Neuronal stem cell (in vitro differentiated cells): ENCODE results near the gene AIFM2.

Experiments
- DNase-seq: peaks from one replicate; pipeline ENCODE4 v3.0.0-alpha.2; 2013; ENCODE audit warnings: low spot score
- H2AFZ ChIP-seq: one replicate; pipeline ENCODE4 v1.6.1; 2013; ENCODE audit warnings: mild to moderate bottlenecking, low read length, inconsistent platforms
- H2AK5ac ChIP-seq: 2 replicates; pipeline ENCODE4 v1.6.1; 2013; ENCODE audit warnings: low read depth, mild to moderate bottlenecking, inconsistent platforms, low read length, moderate library complexity, mixed read lengths
- H2BK120ac ChIP-seq: 2 replicates; pipeline ENCODE4 v1.6.1; 2013; ENCODE audit warnings: low read depth, mild to moderate bottlenecking, inconsistent platforms, low read length, moderate library complexity, mixed read lengths
- H2BK12ac ChIP-seq: one replicate; pipeline ENCODE4 v1.6.1; 2013; ENCODE audit warnings: low read length, inconsistent platforms
- H2BK15ac ChIP-seq: 2 replicates; pipeline ENCODE4 v1.6.1; 2013; ENCODE audit warnings: mild to moderate bottlenecking, low read length, inconsistent platforms, mixed read lengths
- H2BK5ac ChIP-seq: one replicate; pipeline ENCODE4 v1.6.1; 2013; ENCODE audit warnings: inconsistent platforms, mild to moderate bottlenecking, low read length, moderate library complexity
- H3K14ac ChIP-seq: one replicate; pipeline ENCODE4 v1.6.1; 2013; ENCODE audit warnings: low read length, inconsistent platforms
- H3K18ac ChIP-seq: 2 replicates; pipeline ENCODE4 v1.6.1; 2013; ENCODE audit warnings: low read length, inconsistent platforms
- H3K23ac ChIP-seq: 2 replicates; pipeline ENCODE4 v1.6.1; 2013; ENCODE audit warnings: low read depth, mild to moderate bottlenecking, mixed read lengths, low read length, inconsistent platforms; ENCODE audit not compliant: poor library complexity
- H3K27ac ChIP-seq: replicated peaks from 3 replicates; pipeline ENCODE4 v1.5.1; 2013; ENCODE audit warnings: low read length, inconsistent platforms
- H3K27me3 ChIP-seq, 3 experiments: 2 replicates each; pipeline ENCODE4 v1.6.1; 2013; ENCODE audit warnings: low read length in 3 of 3, mild to moderate bottlenecking in 2 of 3, inconsistent platforms in 1 of 3, low read depth in 1 of 3, mixed read lengths in 1 of 3, moderate library complexity in 1 of 3; ENCODE audit not compliant: control insufficient read depth in 3 of 3, insufficient read depth in 3 of 3
- H3K36me3 ChIP-seq, 2 donors: replicated peaks in 1 of 2; 2 replicates each; pipeline ENCODE4 v1.6.1; 2013; ENCODE audit warnings: low read length in 2 of 2; ENCODE audit not compliant: control insufficient read depth in 2 of 2, insufficient read depth in 2 of 2
- H3K4ac ChIP-seq: 2 replicates; pipeline ENCODE4 v1.6.1; 2013; ENCODE audit warnings: inconsistent platforms, mild to moderate bottlenecking, low read length, moderate library complexity
- H3K4me1 ChIP-seq, 2 donors: 1 replicate in 1 of 2; 2 replicates in 1 of 2; pipeline ENCODE4 v1.6.1; 2013; ENCODE audit warnings: low read length in 2 of 2, low read depth in 1 of 2; ENCODE audit not compliant: control insufficient read depth in 2 of 2, insufficient read depth in 1 of 2
- H3K4me2 ChIP-seq: one replicate; pipeline ENCODE4 v1.6.1; 2013; ENCODE audit warnings: mild to moderate bottlenecking, low read length, inconsistent platforms; ENCODE audit not compliant: insufficient read depth, poor library complexity, severe bottlenecking
- H3K4me3 ChIP-seq, 2 donors: 2 replicates each; pipeline ENCODE4 v1.5.1; 2013; ENCODE audit warnings: low read length in 2 of 2, mild to moderate bottlenecking in 2 of 2, inconsistent platforms in 1 of 2, moderate library complexity in 1 of 2
- H3K79me1 ChIP-seq: one replicate; pipeline ENCODE4 v1.6.1; 2013; ENCODE audit warnings: low read depth, mild to moderate bottlenecking, inconsistent platforms, low read length, moderate library complexity
- H3K9ac ChIP-seq: one replicate; pipeline ENCODE4 v1.6.1; 2013; ENCODE audit warnings: mild to moderate bottlenecking, low read depth, low read length, inconsistent platforms; ENCODE audit not compliant: poor library complexity
- H3K9me3 ChIP-seq, 2 donors: replicated peaks in 1 of 2; 2 replicates each; pipeline versions ENCODE3 to v1.6.1; 2013; ENCODE audit warnings: low read length in 2 of 2, mild to moderate bottlenecking in 2 of 2, inconsistent platforms in 1 of 2, low read depth in 1 of 2, mixed read lengths in 1 of 2, moderate library complexity in 1 of 2; ENCODE audit not compliant: control insufficient read depth in 2 of 2, insufficient read depth in 1 of 2
- H4K8ac ChIP-seq: one replicate; pipeline ENCODE4 v1.6.1; 2013; ENCODE audit warnings: low read depth, mild to moderate bottlenecking, inconsistent platforms, low read length, moderate library complexity
- H4K91ac ChIP-seq: one replicate; pipeline ENCODE4 v1.6.1; 2013; ENCODE audit warnings: low read length, low read depth, mild to moderate bottlenecking, inconsistent platforms; ENCODE audit not compliant: poor library complexity
- WGBS, 2 donors: extraction: QIAGEN DNeasy Blood & Tissue Kit; methylation state at CpG; one replicate each; pipeline ENCODE4 v1.1.7; 2013; ENCODE audit warnings: missing lambda C conversion rate in 2 of 2, mixed read lengths in 1 of 2; ENCODE audit not compliant: insufficient read length in 2 of 2, insufficient replicate concordance in 1 of 2; ENCODE audit errors: extremely low coverage in 2 of 2; 5-methylcytosine and 5-hydroxymethylcytosine counted together

The AIFM2 gene

DNA sequence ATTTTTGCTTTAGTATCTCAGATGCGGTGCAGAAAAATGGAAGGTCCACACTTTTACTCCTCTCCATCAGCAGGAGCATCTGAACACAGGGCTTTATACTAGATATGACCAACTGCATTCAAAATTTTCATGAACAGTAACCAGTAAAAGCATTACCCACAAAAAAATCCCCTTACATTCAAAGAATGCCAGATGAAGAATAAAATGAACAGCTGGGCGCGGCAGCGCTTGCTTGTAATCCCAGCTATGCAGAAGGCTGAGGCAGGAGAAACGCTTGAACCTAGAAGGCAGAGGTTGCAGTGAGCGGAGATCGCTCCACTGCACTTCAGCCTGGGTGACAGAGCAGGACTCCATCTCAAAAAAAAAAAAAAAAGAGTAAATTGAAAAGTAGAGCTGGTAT is 34.6 kb upstream of the AIFM2 start:
- Histone ChIP-seq H2AFZ (no peak overlapping the region), H3K4me1 (peaks cover 1 to 2% of the 10 kb centered on the region in 2 donors), H3K4me3 (no peak overlapping the region), H3K36me3 (peaks cover 1 to 55% of the 10 kb centered on the region in 2 donors), H3K4me2 (no peak overlapping the region), H4K91ac (no peak overlapping the region), H3K27me3 (no peaks in the 10 kb centered on the region), H3K9me3 (peaks cover 0 to 4% of the 10 kb centered on the region in 2 donors), H3K9ac (no peak overlapping the region), H3K79me1 (peaks cover 4% of the 10 kb centered on the region), H2BK12ac (no peak overlapping the region), H3K14ac (no peak overlapping the region), H2BK5ac (no peak overlapping the region), H3K18ac (no peak overlapping the region), H3K4ac (no peak overlapping the region), H2BK15ac (no peak overlapping the region), H4K8ac (no peak overlapping the region), H2AK5ac (no peak overlapping the region), H2BK120ac (no peak overlapping the region), H3K23ac (no peak overlapping the region), H3K27ac (no peak overlapping the region)
- no CpG with 5 or more reads among the region's 7 CpGs for WGBS, 2 donors
- no peak for DNase-seq

GRCh38 chr10:70166394-70166793 is 33.8 kb upstream of the AIFM2 start:
- H3K9ac ChIP-seq = no peak overlapping the region
- H2AFZ ChIP-seq = no peak overlapping the region
- no peak overlapping the region for H2BK5ac ChIP-seq
- no peak for DNase-seq
- no CpG with 5 or more reads among the region's 3 CpGs for WGBS, 2 donors
- no peak overlapping the region for H3K4me2 ChIP-seq
- H2BK15ac ChIP-seq = no peak overlapping the region
- H3K27me3 ChIP-seq = no peaks in the 10 kb centered on the region
- peaks cover 4% of the 10 kb centered on the region for H3K79me1 ChIP-seq
- H2BK12ac ChIP-seq = no peak overlapping the region
- H2AK5ac ChIP-seq = no peak overlapping the region
- H4K91ac ChIP-seq = no peak overlapping the region
- no peak overlapping the region for H4K8ac ChIP-seq
- H3K23ac ChIP-seq = no peak overlapping the region
- peaks cover 0 to 4% of the 10 kb centered on the region in 2 donors for H3K9me3 ChIP-seq
- no peak overlapping the region for H3K4me3 ChIP-seq
- no peak overlapping the region for H3K14ac ChIP-seq
- no peak overlapping the region for H2BK120ac ChIP-seq
- H3K4me1 ChIP-seq = peaks cover 2 to 3% of the 10 kb centered on the region in 2 donors
- H3K27ac ChIP-seq = no peak overlapping the region
- H3K36me3 ChIP-seq = peaks cover 1 to 62% of the 10 kb centered on the region in 2 donors
- no peak overlapping the region for H3K18ac ChIP-seq
- H3K4ac ChIP-seq = no peak overlapping the region

- Histone ChIP-seq H3K4me1 (peaks cover 0 to 2% of the 10 kb centered on the region in 2 donors), H3K79me1 (no peaks in the 10 kb centered on the region), H3K18ac (no peak overlapping the region), H2BK5ac (no peak overlapping the region), H4K8ac (no peak overlapping the region), H3K9me3 (no peaks in the 10 kb centered on the region), H4K91ac (no peak overlapping the region), H2BK15ac (no peak overlapping the region), H3K4me3 (no peak overlapping the region), H3K27ac (no peak overlapping the region), H3K9ac (no peak overlapping the region), H3K4me2 (no peak overlapping the region), H3K27me3 (no peaks in the 10 kb centered on the region), H2AK5ac (no peak overlapping the region), H3K14ac (no peak overlapping the region), H3K4ac (no peak overlapping the region), H2BK120ac (no peak overlapping the region), H3K36me3 (peaks cover 4 to 85% of the 10 kb centered on the region in 2 donors), H2AFZ (no peak overlapping the region), H2BK12ac (no peak overlapping the region), H3K23ac (no peak overlapping the region)
- no CpG with 5 or more reads among the region's 3 CpGs for WGBS, 2 donors
- DNase-seq = no peak
Observed at GRCh38 chr10:70164163-70164562, 31.5 kb upstream of the AIFM2 start.

DNA sequence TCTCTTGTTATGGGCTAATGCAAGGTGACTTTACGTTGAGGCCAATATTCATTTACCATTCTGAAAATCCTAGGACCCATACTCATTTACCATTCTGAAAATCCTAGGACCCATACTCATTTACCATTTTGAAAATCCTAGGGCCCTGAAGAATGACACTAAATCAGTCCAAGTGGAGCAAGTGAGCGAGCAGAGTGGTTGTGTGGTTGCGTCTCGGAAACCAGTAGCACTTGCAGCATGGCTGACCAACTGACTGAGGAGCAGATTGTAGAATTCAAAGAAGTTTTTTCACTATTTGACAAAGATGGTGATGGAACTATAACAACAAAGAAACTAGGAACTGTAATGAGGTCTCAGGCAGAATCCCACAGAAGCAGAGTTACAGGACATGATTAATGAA is 30.8 kb upstream of the AIFM2 start:
- H3K79me1 ChIP-seq = no peaks in the 10 kb centered on the region
- DNase-seq = no peak
- H2AFZ ChIP-seq = no peak overlapping the region
- no peak overlapping the region for H2BK12ac ChIP-seq
- H2BK120ac ChIP-seq = no peak overlapping the region
- no peak overlapping the region for H3K23ac ChIP-seq
- H4K91ac ChIP-seq = no peak overlapping the region
- H2BK15ac ChIP-seq = no peak overlapping the region
- no peak overlapping the region for H2BK5ac ChIP-seq
- no peak overlapping the region for H3K9ac ChIP-seq
- no peak overlapping the region for H2AK5ac ChIP-seq
- no peak overlapping the region for H3K4me2 ChIP-seq
- H3K4me3 ChIP-seq = no peak overlapping the region
- H3K36me3 ChIP-seq = peaks cover 4 to 92% of the 10 kb centered on the region in 2 donors
- no peak overlapping the region for H3K14ac ChIP-seq
- H3K9me3 ChIP-seq = no peaks in the 10 kb centered on the region
- peaks cover 0 to 2% of the 10 kb centered on the region in 2 donors for H3K4me1 ChIP-seq
- no peaks in the 10 kb centered on the region for H3K27me3 ChIP-seq
- no CpG with 5 or more reads among the region's 4 CpGs for WGBS, 2 donors
- no peak overlapping the region for H3K27ac ChIP-seq
- H3K18ac ChIP-seq = no peak overlapping the region
- no peak overlapping the region for H3K4ac ChIP-seq
- no peak overlapping the region for H4K8ac ChIP-seq
